Inflammatory macrophage treated with lipopolysaccharide for 1 hour (primary cell): ENCODE measurements around the gene SNTB2.
A peak's percentile ranks its signal among the peaks of the same experiment; 100 is the strongest.
"Not testable (repeated sequence)": the region's sequence is repeated elsewhere in the genome, so short reads cannot be mapped to it uniquely, and the experiment has no call there.

ENCODE experiments used
- DNase-seq, 2 donors: peaks; one replicate each; pipeline ENCODE4 v3.0.0-alpha.2; 2020 to 2022

The SNTB2 gene

GRCh38 chr16:69239851-69240250 lies 52.9 kb downstream of the SNTB2 start:
- DNase-seq: no peak

- no peak for DNase-seq
Measured at GRCh38 chr16:69240331-69240730, 53.4 kb downstream of the SNTB2 start.

GRCh38 chr16:69241926-69242325 lies 55.0 kb downstream of the SNTB2 start:
- no peak for DNase-seq

GRCh38 chr16:69243479-69243878 lies 56.5 kb downstream of the SNTB2 start:
- no peak for DNase-seq

- DNase-seq: no peak
Measured at GRCh38 chr16:69244336-69244735, 57.4 kb downstream of the SNTB2 start.

GRCh38 chr16:69250081-69250480 lies 63.1 kb downstream of the SNTB2 start:
- no peak for DNase-seq

- DNase-seq: no peak
Measured at GRCh38 chr16:69253870-69254341, 66.9 kb downstream of the SNTB2 start.

- not testable (repeated sequence) for DNase-seq
Measured at GRCh38 chr16:69259428-69259764, 72.4 kb downstream of the SNTB2 start.

- DNase-seq: no peak
Measured at GRCh38 chr16:69260019-69260418, 73.1 kb downstream of the SNTB2 start.

GRCh38 chr16:69260506-69260905 lies 73.5 kb downstream of the SNTB2 start:
- no peak for DNase-seq

- DNase-seq: no peak
Measured at GRCh38 chr16:69266334-69267063, 79.5 kb downstream of the SNTB2 start.

GRCh38 chr16:69267633-69268032 lies 80.7 kb downstream of the SNTB2 start:
- no peak for DNase-seq

GRCh38 chr16:69270395-69270794 lies 83.4 kb downstream of the SNTB2 start:
- DNase-seq: no peak

GRCh38 chr16:69270831-69271230 lies 83.9 kb downstream of the SNTB2 start:
- DNase-seq: no peak

GRCh38 chr16:69273009-69273408 lies 86.0 kb downstream of the SNTB2 start:
- no peak for DNase-seq

- no peak for DNase-seq
Measured at GRCh38 chr16:69274699-69275235, 87.8 kb downstream of the SNTB2 start.

GRCh38 chr16:69276148-69277115 lies 89.5 kb downstream of the SNTB2 start:
- no peak for DNase-seq

- DNase-seq: no peak
Measured at GRCh38 chr16:69277413-69277812, 90.4 kb downstream of the SNTB2 start.

- no peak for DNase-seq
Measured at GRCh38 chr16:69283851-69284250, 96.9 kb downstream of the SNTB2 start.

GRCh38 chr16:69285240-69285639 lies 98.3 kb downstream of the SNTB2 start:
- DNase-seq: no peak

- DNase-seq: peak; percentile 31 to 90
Measured at GRCh38 chr16:69286941-69287713, 100.2 kb downstream of the SNTB2 start.

- DNase-seq: not testable (repeated sequence)
Measured at GRCh38 chr16:69291657-69292056, 104.7 kb downstream of the SNTB2 start.

GRCh38 chr16:69293401-69293800 lies 106.4 kb downstream of the SNTB2 start:
- DNase-seq: no peak
